Fibroblast of pulmonary artery (primary cell): ENCODE data around the gene PON3.

Experiments used
- DNase-seq: peaks from one replicate; pipeline ENCODE4 v3.0.0-alpha.2; 2010; ENCODE audit warnings: low read depth
- H3K4me3 ChIP-seq: replicated peaks from 2 replicates; pipeline ENCODE4 v1.5.1; 2011; ENCODE audit warnings: low read depth, mild to moderate bottlenecking, control low read depth, low read length, moderate library complexity
- CTCF ChIP-seq: IDR thresholded peaks from 2 replicates; pipeline ENCODE4 v1.5.1; 2011; ENCODE audit warnings: mild to moderate bottlenecking, control low read depth, low read length, inconsistent platforms; ENCODE audit errors: missing control alignments

Gene PON3

GRCh38 chr7:95321720-95322119, 74.5 kb downstream of the PON3 start:
- no peak for TF ChIP-seq CTCF
- no peak for DNase-seq

GRCh38 chr7:95320651-95321050, 75.5 kb downstream of the PON3 start:
- DNase-seq = no peak
- H3K4me3 ChIP-seq = no peak overlapping the region
- TF ChIP-seq CTCF = no peak

More at GRCh38 chr7:95321720-95322119, 74.5 kb downstream of the PON3 start:
- no peak overlapping the region for H3K4me3 ChIP-seq

DNA sequence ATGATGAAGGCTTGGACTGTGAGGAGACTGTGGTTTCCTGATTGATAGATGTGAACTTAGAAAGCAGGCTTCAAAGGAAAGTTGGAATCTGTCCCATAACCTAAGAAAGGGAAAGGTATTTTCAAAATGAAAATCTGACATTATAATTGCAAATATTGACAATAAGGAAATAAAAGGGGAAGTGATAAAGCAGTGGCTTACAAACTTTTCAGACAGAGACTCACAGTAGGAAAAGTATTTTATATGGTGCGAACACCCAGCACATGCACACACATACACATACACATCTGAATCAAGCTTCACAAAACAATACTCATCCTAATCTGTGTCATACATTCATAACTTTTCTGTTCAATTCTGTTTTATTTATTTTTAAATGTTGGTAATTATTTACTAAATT, 76.6 kb downstream of the PON3 start:
- H3K4me3 ChIP-seq = no peak overlapping the region
- TF ChIP-seq CTCF = no peak
- no peak for DNase-seq

GRCh38 chr7:95318501-95319100, 77.6 kb downstream of the PON3 start:
- no peak for DNase-seq

DNA sequence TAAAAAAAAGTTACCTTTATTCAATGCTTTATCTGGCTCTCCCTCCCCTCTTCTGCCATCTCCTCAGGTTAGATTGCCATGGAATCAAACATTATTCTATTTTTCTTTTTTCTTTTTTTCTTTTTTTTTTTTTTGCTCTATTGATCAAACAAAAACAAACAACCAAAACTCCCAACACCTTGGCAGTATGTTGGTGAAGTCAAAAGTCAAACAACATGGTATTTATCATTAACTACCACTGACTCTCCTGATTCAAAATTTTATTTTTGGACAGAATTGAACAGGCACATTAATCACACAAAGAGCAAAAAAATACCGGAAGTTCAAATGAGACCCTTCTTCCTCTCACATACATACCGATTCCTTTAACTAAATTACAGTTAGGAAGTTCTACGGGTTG, 78.2 kb downstream of the PON3 start:
- TF ChIP-seq CTCF = no peak
- DNase-seq = no peak
- no peak overlapping the region for H3K4me3 ChIP-seq

More at GRCh38 chr7:95318501-95319100, 77.6 kb downstream of the PON3 start:
- H3K4me3 ChIP-seq = no peak overlapping the region
- no peak for TF ChIP-seq CTCF

- no peak for TF ChIP-seq CTCF
- peak; percentile 11 for DNase-seq
Observed at GRCh38 chr7:95317546-95317945, 78.6 kb downstream of the PON3 start.

DNA sequence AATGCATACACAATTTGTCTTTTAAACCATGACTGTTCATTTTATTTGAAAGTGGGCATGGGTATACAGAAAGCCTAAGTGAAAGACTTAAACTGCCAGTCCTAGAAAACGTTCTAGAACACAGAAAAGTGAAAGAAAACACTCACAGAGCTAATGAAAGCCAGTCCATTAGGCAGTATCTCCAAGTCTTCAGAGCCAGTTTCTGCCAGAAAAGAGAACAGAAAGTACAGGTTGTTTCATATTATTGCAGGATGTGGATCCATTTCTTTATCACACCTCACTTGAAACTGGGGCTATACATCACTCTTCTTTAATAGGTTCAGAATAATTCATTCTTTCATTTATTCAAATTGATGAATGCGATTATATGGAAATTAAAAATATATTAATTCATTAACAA, 79.6 kb downstream of the PON3 start:
- no peak overlapping the region for H3K4me3 ChIP-seq
- DNase-seq = no peak
- no peak for TF ChIP-seq CTCF

More at GRCh38 chr7:95317546-95317945, 78.6 kb downstream of the PON3 start:
- no peak overlapping the region for H3K4me3 ChIP-seq
